ENCODE data around the gene NDOR1. TPM values are rescaled to one million over a fixed set of nuclear protein-coding genes. Genes with fewer than 3 reads are reported as not detected.

The NDOR1 gene
- total RNA-seq, 1 experiment from 2014 or later, result 4.6 TPM

DNA sequence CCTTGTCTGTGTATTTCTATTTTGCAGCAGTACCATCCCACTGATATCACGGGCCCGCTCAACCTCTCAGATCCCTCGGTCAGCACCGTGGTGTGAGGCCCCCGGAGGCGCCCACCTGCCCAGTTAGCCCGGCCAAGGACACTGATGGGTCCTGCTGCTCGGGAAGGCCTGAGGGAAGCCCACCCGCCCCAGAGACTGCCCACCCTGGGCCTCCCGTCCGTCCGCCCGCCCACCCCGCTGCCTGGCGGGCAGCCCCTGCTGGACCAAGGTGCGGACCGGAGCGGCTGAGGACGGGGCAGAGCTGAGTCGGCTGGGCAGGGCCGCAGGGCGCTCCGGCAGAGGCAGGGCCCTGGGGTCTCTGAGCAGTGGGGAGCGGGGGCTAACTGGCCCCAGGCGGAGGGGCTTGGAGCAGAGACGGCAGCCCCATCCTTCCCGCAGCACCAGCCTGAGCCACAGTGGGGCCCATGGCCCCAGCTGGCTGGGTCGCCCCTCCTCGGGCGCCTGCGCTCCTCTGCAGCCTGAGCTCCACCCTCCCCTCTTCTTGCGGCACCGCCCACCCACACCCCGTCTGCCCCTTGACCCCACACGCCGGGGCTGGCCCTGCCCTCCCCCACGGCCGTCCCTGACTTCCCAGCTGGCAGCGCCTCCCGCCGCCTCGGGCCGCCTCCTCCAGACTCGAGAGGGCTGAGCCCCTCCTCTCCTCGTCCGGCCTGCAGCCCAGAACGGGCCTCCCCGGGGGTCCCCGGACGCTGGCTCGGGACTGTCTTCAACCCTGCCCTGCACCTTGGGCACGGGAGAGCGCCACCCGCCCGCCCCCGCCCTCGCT, 37.5 kb upstream of the NDOR1 start:
- no peak for DNase-seq (ENCODE audit: low read depth)

DNA sequence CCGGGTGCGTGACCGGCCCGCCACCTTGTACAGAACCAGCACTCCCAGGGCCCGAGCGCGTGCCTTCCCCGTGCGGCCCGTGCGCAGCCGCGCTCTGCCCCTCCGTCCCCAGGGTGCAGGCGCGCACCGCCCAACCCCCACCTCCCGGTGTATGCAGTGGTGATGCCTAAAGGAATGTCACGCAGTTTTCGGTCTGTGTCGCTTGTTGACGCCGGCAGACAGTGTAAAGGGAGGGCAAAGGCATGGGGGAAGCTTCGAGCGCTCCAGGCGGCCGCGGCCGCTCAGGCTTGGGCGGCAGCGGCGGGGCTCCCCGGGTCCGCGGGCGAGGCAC, 37.0 kb upstream of the NDOR1 start:
- no peak for DNase-seq (ENCODE audit: low read depth)

DNA sequence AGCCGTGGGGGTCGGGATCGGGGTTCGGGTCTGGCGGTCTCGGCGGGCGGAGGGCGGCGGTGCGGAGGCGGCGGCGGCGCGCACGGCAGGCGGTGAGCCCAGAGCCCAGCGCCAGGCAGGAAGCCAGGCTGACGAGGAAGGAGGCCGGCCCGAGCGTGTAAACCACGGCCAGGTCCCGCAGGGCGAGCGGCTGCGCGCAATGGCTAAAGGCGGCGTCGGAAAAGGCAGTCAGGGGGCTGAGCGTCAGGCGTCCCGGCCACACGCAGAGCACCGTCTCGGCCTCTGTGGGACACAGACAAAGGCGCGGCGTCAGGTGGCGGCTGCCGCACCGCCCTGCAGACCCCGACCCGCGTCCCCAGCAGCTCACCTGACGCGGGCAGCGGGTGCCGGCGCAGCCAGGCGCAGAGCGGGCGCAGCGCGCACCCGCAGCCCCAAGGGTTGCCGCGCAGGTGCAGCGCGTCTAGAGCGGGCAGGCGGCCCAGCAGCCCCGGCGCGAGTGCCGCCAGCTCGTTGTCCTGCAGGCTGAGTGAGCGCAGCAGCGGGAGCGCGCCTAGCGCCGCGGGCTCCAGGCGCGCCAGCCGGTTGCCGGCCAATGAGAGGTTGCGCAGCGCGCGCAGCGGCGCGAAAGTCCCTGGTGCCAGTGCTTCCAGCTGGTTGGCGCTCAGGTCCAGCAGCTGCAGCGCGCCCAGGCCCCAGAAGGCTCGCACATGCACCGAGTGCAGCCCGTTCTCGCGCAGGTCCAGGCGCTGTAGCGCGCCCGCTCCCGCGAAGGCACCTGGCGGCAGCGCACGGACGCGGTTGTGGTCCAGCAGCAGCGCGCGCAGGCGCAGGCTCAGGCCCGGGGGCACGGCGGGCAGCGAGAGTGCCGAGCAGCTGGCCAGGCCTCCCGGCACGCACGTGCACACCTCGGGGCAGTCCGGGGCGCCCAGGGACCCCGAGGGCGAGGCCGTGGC, 36.3 kb upstream of the NDOR1 start:
- no peak for DNase-seq (ENCODE audit: low read depth)

- DNase-seq (ENCODE audit: low read depth), result no peak
Observed at GRCh38 chr9:137169896-137170358, 35.6 kb upstream of the NDOR1 start, which contains the start of gene LRRC26. LRRC26 (minus strand) TSS chr9:137170051; CDS start chr9:137169943, 108 bp downstream.

DNA sequence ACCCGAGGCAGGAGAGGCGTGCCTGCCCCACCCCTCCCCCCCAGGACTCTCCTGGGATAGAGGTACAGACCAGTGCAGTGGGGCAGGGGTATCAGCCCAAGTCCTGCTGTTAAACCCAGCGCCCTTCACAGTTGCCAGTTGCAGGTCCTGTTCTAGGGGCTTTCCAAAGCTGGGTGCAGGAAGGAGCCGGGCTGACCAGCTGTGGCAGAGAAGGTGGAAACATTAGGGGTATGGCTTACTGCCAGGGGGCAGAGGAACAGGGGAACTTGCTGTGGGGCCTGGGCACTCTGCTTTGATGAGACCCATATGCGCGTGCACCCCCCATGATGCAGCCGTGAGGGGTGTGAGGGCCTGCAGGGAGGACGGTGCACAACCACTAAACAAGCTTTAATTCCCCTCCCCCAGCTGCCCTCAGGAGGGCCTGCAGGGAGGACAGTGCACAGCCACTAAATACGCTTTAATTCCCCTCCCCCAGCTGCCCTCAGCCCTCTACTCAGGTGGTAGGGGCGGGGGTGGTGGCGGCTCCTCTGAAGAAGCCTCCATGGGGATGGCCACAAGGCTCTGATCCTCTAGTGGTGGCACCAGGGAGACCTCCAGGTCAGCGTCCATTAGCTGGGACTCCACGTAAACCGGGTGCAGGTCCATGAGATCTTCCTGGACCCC, 34.9 kb upstream of the NDOR1 start:
- no peak for DNase-seq (ENCODE audit: low read depth)

GRCh38 chr9:137171149-137171900, 34.2 kb upstream of the NDOR1 start:
- no peak for DNase-seq (ENCODE audit: low read depth)

- DNase-seq (ENCODE audit: low read depth), result peak; percentile 37
Observed at GRCh38 chr9:137172901-137173795, 32.4 kb upstream of the NDOR1 start.

GRCh38 chr9:137173796-137174664, 31.5 kb upstream of the NDOR1 start:
- DNase-seq (ENCODE audit: low read depth), result no peak

DNA sequence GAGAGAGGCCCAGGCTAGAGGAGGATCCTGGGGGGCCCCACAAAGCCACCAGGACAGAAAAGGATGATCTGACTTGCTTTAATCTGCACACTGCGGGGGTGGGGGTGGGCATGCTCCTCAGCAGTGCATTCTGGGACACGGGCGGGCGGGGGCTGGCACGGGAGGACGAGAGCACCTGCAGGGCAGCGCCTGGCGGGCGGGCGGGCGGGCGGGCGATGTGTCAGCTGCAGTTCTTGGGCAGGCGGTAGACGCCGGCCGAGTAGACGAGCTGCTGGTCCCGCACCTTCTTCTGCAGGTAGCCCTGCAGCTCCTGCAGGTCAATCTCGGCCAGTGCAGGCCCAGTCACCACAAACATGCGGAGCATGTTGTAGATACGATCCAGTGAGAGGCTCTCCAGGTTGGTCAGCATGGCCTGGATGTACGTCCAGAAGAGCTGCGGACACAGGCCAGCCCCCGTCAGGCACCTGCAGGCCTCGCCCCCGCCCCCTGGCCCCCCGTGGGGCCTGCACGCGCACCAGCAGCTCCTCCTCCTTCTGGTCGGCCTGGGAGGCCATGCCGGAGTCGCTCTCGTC, 30.7 kb upstream of the NDOR1 start:
- DNase-seq (ENCODE audit: low read depth), result no peak

- no peak for DNase-seq (ENCODE audit: low read depth)
Observed at GRCh38 chr9:137175345-137175961, 30.0 kb upstream of the NDOR1 start.

- peak; percentile 29 for DNase-seq (ENCODE audit: low read depth)
Observed at GRCh38 chr9:137176302-137177182, 29.0 kb upstream of the NDOR1 start.

- DNase-seq (ENCODE audit: low read depth), result peak; percentile 43
Observed at GRCh38 chr9:137178201-137178938, 27.1 kb upstream of the NDOR1 start.

- no peak for DNase-seq (ENCODE audit: low read depth)
Observed at GRCh38 chr9:137178939-137179630, 26.4 kb upstream of the NDOR1 start.

DNA sequence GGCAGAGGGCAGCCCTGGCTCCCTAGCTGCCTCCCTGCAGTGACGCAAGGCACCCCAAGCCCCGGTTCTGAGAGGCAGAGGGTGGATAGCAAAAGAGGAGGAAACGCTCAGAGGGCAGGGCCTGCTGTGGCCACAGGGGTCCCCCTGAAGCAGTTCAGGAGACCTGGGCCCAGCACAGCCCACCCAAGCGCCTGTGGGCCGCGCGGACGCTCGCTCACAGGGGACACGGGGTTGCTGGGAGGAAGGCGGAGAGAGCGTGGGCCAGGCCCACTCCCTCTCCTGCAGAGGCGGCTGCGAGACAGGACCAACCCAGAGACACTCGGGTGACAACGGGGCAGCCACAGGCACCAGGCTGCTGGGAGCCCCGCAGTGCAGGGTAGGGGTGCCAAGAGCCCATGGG, 25.7 kb upstream of the NDOR1 start:
- DNase-seq (ENCODE audit: low read depth), result no peak

GRCh38 chr9:137180491-137180890, 25.0 kb upstream of the NDOR1 start:
- DNase-seq (ENCODE audit: low read depth), result no peak

DNA sequence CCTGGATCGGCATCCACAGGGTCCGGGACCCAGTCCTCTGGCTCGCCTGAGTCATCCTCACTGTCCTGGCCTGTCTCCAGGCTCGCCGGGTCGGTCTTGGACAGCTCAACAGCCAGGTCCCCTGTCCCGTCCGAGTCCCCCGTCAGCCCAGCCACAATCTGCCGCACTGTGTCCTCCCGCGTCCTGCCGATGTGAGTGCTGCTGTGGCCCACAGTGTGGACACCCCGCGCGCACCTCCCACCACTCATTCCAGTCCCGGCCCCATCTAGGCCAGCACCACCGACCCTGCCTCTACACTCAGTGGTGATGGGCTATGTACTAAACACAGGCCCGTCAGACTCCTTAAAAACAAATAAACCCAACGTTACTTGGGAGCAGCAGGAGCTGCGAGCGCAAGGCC, 23.8 kb upstream of the NDOR1 start:
- DNase-seq (ENCODE audit: low read depth), result no peak

Data from RPMI7951 (cell line).